ENCODE data around the gene IER2.

GRCh38 chr19:13132471-13133180 is 17.6 kb upstream of the IER2 start:
- TF ChIP-seq CTCF (IDR thresholded peaks at IDR 0.05; ENCODE audit: extremely low read depth in 1 of 2, insufficient read depth in 1 of 2, low read depth in 1 of 2, low read length in 2 of 2) (no peak), POLR2AphosphoS5 (IDR thresholded peaks at IDR 0.05; ENCODE audit: insufficient read depth, low read depth, low read length) (no peak)

Measured in endothelial cell of umbilical vein (primary cell).